HFF-Myc (cell line): ENCODE measurements around the gene FAM229A.
A peak's percentile ranks its signal among the peaks of the same experiment; 100 is the strongest.

Experiments
- DNase-seq: peaks from one replicate; pipeline ENCODE4 v3.0.0-alpha.2; 2011; ENCODE audit warnings: low read depth; ENCODE audit errors: extremely low read depth
- H3K4me3 ChIP-seq: replicated peaks from 2 replicates; pipeline ENCODE4 v1.5.1; 2011; ENCODE audit warnings: low read depth, mild to moderate bottlenecking, control low read depth, low read length
- CTCF ChIP-seq: IDR thresholded peaks from 2 replicates; pipeline ENCODE4 v1.5.1; 2012; ENCODE audit warnings: mild to moderate bottlenecking, low read depth, low read length, control low read depth; ENCODE audit errors: missing control alignments

The FAM229A gene

GRCh38 chr1:32335535-32335789, 26.8 kb downstream of the FAM229A start:
- no peak for DNase-seq

GRCh38 chr1:32334864-32335534, 27.3 kb downstream of the FAM229A start:
- DNase-seq: no peak
- TF ChIP-seq CTCF: peak; percentile 81
- peak overlapping the region; percentile 81 for H3K4me3 ChIP-seq

More at GRCh38 chr1:32335535-32335789, 26.8 kb downstream of the FAM229A start:
- H3K4me3 ChIP-seq: peak overlapping the region; percentile 81
- no peak for TF ChIP-seq CTCF

DNA sequence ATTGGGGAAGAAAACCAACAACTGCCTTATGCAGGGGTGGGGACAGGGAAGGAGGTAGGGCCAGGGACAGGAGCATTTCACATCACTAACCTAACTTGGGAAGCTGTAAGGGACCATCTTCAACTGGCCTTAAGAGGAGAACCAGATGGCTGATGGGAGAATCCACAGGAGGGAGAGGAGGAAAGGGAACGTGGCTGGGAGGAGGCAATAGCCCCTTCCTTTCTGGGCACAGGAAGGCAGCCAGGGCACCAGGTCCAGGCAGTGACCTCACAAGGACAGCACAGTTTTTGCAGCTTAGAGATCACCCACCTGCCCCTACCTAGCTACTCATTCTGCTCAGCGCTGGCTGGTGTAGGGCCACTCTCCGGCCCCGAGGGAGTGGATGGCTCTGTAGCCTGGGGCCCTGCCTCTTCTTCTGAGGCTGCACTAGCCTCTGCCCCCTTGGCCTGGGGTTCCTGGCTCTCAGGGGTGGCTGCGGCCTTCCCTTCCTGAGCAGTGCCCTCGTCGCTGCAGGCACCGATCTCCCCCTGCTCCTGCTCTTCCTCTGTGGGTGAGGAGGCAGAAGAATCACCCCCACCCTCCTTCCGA, 27.9 kb downstream of the FAM229A start:
- TF ChIP-seq CTCF: no peak
- H3K4me3 ChIP-seq: peak overlapping the region; percentile 81
- DNase-seq: no peak

GRCh38 chr1:32333251-32333963, 28.9 kb downstream of the FAM229A start:
- H3K4me3 ChIP-seq: peak overlapping the region; percentile 81
- TF ChIP-seq CTCF: no peak
- DNase-seq: no peak

GRCh38 chr1:32332290-32333079, 29.8 kb downstream of the FAM229A start:
- no peak overlapping the region for H3K4me3 ChIP-seq
- TF ChIP-seq CTCF: no peak
- DNase-seq: no peak

GRCh38 chr1:32331549-32331948, 30.7 kb downstream of the FAM229A start:
- no peak for TF ChIP-seq CTCF
- no peak for DNase-seq
- H3K4me3 ChIP-seq: no peak overlapping the region
